ENCODE measurements around the gene UCK2. TPM values are rescaled to one million over a fixed set of nuclear protein-coding genes. Genes with fewer than 3 reads are reported as not detected.

UCK2 gene
- polyA plus RNA-seq, 1 donor, result 24.0 TPM

GRCh38 chr1:165898837-165899236 lies 71.4 kb downstream of the UCK2 start:
- no peak for DNase-seq

GRCh38 chr1:165899461-165899941 lies 72.1 kb downstream of the UCK2 start:
- no peak for DNase-seq

DNA sequence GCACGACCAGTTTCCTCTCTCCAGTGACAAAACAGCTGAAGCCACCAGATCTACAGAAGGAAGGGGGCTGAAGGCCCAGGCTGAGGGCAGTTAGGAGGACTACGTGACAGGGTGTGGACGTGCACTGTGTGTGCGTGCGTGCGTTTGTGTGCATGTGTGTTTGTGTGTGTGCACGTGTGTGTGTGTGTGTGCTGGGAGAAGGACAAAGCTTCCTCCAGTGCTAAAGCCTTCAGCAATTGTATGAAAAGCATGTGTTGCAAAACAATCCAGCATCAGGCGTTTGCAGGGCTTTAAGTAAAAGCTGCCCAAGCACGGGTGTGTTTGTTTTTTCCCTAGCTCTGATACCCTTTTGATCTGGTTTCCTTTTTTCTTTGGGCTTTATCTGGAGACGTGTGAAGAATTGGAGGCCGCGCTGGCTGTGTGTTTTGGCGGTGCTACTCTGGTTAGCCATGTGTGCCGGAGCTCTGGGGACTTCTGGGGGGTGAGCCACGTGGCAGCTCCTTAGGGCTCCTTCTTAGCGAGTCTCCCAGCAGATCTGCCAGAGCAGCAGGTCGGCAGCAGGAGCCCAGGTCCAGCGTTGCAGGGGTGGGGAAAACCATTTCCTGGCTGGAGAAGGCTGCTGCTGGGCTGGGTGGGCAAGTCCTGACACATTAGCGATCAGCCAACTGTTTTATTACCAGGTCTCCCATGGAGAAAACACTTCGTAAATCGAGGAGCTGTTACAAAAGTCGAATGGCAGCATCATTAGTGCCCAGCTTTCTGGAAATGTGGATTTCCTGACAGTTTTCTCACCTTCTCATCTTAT lies 73.4 kb downstream of the UCK2 start:
- DNase-seq, result no peak

GRCh38 chr1:165902565-165902964 lies 75.2 kb downstream of the UCK2 start:
- no peak for DNase-seq

- DNase-seq, result no peak
Measured at GRCh38 chr1:165903672-165904071, 76.3 kb downstream of the UCK2 start.

DNA sequence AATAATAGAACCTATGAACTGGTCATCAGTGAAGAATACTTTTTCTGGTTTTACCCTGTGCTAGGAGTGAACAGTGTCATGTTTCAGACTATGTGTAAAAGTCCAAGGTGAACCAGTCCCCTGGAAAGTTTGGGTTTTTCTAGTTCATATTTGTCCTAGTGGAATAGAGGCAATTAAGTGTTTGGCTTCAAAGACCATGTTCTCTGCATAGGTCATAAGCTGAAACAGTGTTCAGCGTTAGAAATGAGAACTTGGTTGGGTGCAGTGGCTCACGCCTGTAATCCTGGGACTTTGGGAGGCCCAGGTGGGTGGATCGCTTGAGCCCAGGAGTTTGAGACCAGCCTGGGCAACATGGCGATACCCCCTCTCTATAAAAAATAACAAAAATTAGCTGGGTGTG lies 77.5 kb downstream of the UCK2 start:
- DNase-seq, result no peak

DNA sequence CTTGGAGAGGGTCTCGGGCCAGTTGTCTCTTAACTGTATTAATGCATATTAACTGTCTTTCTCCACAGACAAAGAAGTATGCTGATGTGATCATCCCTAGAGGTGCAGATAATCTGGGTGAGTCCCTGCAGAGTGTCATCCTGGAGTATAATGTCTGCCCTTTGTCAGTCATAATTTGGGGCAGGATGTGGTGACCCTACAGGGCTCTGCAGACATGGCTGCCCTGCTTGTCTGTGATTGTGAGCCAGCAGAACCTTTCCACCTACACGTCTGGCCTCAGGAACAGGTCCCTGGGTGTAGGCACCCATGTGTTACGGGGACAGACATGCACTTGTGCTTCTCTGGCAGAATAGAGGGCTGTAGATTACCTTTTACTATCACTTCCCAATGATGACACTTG lies 78.4 kb downstream of the UCK2 start:
- DNase-seq, result no peak

DNA sequence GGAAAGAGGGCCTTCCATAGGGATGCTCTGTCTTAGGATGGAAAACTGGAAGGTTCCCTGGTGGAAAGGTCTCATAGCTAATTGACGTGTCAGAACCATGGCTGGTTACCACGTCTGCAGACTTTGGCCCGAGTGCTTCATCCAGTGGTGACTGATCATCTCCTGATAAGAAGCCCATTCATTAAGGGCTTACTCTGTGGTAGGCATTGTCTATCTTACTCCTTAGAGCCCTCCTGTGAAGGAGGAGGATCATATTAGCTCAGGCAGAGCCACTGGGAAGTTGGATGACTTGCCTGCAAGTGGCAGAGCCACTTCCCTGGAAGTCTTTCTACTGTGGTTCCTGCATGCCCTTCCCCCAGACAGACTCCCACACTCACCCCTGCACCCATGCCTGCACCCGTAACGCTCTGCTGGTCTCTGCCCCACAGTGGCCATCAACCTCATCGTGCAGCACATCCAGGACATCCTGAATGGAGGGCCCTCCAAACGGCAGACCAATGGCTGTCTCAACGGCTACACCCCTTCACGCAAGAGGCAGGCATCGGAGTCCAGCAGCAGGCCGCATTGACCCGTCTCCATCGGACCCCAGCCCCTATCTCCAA lies 79.9 kb downstream of the UCK2 start:
- no peak for DNase-seq

DNA sequence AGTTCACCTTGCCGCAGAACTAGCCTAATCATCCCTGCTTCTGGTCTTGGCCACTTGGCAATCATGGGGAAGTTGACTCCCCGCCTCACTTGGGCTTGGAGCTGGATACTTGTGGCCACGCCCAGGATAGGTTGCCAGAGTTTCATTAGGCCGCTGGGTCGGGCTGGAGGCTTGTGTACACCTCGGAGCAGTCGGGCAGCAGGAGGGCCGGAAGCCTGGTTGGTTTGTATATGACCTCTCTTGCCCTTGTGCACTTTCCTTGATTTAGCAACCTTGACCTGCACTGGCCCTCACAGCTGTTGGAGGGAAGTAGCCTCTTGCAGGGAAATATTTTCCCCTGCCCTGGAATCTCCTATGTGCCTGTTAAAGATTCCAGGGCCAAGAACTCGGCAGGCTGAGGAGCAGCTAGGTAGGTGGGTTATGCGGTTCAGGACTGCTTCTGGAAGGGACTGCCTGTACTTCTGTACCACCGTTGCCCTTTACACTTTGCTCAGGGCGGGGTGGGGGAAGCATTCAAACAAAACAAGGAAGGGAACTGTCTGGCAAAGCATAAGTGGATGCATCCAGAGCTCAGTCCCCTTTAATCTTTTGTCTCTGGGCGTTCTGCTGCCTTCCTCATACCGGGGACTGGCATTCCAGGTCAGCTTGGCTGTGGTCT lies 83.5 kb downstream of the UCK2 start:
- no peak for DNase-seq

GRCh38 chr1:165911609-165912281 lies 84.3 kb downstream of the UCK2 start:
- no peak for DNase-seq

DNA sequence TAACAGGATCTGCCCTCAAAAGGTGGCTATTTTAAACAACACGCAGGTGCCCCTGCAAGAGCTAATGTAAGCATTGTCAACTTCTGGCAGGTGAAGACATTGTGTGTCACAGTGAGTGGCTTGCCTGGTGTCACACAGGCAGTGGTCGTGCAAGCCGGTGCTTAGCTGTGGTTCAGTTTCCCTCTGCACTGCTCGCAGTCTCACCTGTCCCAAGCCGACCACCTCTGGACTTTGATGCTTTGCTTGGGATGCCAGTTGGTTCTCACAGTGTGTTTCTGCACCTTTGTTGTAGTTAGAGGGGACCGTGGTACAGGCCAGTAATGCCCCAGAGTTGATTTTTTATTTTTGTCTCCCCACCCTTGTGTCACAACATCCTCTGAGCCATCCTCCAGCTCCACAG lies 85.2 kb downstream of the UCK2 start:
- no peak for DNase-seq

DNA sequence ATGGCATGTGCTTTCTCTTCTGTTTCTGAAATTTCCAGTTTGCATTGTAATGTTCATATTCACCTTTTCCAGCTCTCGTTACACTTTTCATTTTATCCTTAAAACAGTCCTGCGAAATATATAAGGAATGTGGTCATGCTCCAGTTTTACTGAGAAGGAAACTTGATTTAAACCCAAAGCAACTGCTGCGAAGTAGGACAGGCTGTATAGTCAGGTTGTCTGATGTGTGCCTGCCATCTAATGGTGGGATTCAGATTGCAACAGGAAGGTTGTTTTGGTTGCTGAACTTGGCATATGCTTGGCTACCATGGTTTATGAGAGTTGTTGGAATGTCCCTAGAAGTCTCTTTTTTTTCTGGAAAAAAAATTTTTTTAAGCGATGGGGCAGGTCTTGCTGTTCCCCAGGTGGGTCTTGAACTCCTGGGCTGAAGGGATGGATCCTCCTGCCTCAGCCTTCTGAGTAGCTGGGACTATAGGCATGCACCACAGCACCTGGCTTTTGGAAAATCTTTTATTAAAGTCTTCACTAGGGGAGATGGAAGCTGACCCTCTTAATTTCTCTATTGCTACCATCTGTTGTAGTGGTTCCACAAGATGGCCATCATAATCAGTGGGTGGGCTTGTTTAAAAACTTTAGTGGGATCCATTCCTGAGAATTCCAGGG lies 86.9 kb downstream of the UCK2 start:
- DNase-seq, result peak; percentile 82

GRCh38 chr1:165915480-165915879 lies 88.1 kb downstream of the UCK2 start:
- no peak for DNase-seq

GRCh38 chr1:165915932-165916348 lies 88.5 kb downstream of the UCK2 start:
- DNase-seq, result no peak

DNA sequence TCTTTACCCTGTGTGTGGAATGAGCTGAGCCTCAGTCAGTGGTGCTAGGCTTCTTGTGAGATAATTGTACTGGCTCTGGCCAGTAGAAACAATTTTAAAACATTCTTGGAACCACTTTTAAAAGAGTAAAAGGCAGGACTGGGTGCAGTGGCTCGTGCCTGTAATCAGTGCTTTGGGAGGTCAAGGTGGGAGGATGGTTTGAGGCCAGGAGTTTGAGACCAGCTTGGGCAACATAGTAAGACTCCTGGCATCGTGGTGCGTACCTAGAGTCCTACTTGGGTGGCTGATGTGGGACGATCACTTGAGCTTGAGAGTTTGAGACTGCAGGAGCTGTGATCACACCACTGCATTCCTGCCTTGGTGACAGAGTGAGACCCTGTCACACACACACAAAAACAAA lies 89.8 kb downstream of the UCK2 start:
- DNase-seq, result no peak

DNA sequence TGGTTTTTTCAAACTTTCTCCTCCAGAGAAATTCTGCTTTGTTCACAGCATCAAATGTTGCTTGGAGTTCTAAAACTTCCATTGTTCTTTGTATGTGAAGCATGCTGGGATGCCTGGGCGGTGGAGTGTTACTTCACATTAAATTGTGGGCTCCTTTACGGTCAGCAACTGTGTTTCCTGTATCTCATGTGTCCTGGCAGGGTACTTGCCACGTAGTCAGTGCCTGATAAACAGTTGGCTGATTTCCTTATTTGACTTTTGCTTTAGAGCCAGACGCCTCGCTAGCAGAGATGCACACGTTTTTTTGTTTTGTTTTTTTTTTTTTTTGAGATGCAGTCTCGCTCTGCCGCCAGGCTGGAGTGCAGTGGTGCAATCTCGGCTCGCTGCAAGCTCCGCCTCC lies 96.7 kb downstream of the UCK2 start:
- no peak for DNase-seq

- no peak for DNase-seq
Measured at GRCh38 chr1:165925498-165926079, 98.2 kb downstream of the UCK2 start.

DNA sequence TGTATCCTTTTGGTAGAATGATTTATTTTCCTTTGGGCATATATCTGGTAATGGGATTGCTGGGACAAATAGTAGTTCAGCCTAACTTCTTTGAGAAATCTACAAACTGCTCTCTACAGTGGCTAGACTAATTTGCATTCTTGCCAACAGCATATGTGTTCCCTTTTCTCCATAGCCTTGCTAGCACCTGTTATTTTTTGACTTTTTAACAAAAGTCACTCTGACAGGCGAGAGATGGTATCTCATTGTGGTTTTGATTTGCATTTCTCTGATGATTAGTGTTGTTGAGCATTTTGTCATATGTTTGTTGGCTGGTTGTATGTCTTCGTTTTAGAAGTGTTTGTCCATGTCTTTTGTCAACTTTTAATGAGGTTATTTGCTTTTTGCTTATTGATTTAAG lies 99.8 kb downstream of the UCK2 start:
- DNase-seq, result no peak

DNA sequence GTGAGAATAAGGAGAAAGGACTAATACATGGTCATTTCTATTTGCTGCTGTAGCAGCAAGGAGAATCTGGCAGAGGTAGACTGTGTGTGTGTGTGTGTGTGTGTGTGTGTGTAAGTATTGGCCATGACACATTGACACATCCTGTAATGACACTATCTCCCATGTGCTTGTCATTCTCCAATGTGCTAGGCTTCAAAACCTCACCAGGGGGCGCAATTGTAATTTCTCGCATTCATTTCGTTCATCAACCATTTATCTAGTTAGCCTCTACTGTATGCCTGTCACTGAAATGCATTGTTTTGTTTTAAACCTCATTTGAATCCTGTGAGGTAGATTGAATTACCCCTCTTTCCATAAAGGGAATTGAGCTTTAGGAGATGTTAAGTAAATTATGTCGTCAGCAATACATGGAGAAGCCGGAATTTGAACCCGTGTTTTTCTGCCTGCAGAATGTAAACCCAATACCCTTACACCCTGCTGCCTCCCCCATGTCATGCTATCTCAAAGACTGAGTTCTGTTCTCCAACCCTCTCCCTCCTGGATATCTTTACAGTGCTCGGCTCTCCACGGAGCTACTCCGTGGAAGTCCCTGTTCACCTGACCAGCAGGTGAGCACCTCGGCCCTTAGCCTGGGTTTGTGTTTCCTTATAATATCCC lies 100.8 kb downstream of the UCK2 start:
- DNase-seq, result peak; percentile 55

GRCh38 chr1:165930961-165931360 lies 103.5 kb downstream of the UCK2 start:
- DNase-seq, result no peak

All from left kidney (tissue), 2 donors.